GM11168 (cell line): ENCODE results near the gene GADD45G.

Experiments
- in situ Hi-C: fragments of 300-500 bp; cut with MboI; formaldehyde crosslinking; loops from one replicate; pipeline ENCODE4 v1.12.0; 2022; ENCODE audit warnings: low sequenced_read_pairs; ENCODE audit not compliant: unreplicated experiment

GADD45G gene

GRCh38 chr9:89591274-89592212 is 13.3 kb upstream of the GADD45G start:
- in situ Hi-C loops, result loop anchor here (25.0 kb wide), 1 partner anchor 1271 kb away; no protein-coding TSS in a partner anchor

GRCh38 chr9:89592213-89592815 is 12.5 kb upstream of the GADD45G start:
- in situ Hi-C loops, result loop anchor here (25.0 kb wide), 1 partner anchor 1270 kb away; no protein-coding TSS in a partner anchor

GRCh38 chr9:89592963-89593726 is 11.7 kb upstream of the GADD45G start:
- in situ Hi-C loops, result loop anchor here (25.0 kb wide), 1 partner anchor 1269 kb away; no protein-coding TSS in a partner anchor

GRCh38 chr9:89593727-89594427 is 10.9 kb upstream of the GADD45G start:
- in situ Hi-C loops, result loop anchor here (25.0 kb wide), 1 partner anchor 1268 kb away; no protein-coding TSS in a partner anchor

GRCh38 chr9:89594811-89595550 is 9.8 kb upstream of the GADD45G start:
- in situ Hi-C loops, result loop anchor here (5.0 to 25.0 kb wide), 2 partner anchors 327 to 1267 kb away; no protein-coding TSS in a partner anchor

- in situ Hi-C loops, result loop anchor here (5.0 to 25.0 kb wide), 2 partner anchors 327 to 1267 kb away; no protein-coding TSS in a partner anchor
These were observed 9.2 kb upstream of the GADD45G start for GRCh38 chr9:89595646-89596045.

- in situ Hi-C loops, result loop anchor here (5.0 to 25.0 kb wide), 2 partner anchors 325 to 1265 kb away; no protein-coding TSS in a partner anchor
These were observed 7.8 kb upstream of the GADD45G start for GRCh38 chr9:89596937-89597555.

- in situ Hi-C loops, result loop anchor here (5.0 to 25.0 kb wide), 2 partner anchors 324 to 1264 kb away; no protein-coding TSS in a partner anchor
These were observed 7.0 kb upstream of the GADD45G start for GRCh38 chr9:89597711-89598362.

- in situ Hi-C loops, result loop anchor here (5.0 to 25.0 kb wide), 2 partner anchors 324 to 1264 kb away; no protein-coding TSS in a partner anchor
These were observed 6.5 kb upstream of the GADD45G start for GRCh38 chr9:89598363-89598713.

GRCh38 chr9:89598926-89599325 is 5.9 kb upstream of the GADD45G start:
- in situ Hi-C loops, result loop anchor here (5.0 to 25.0 kb wide), 2 partner anchors 323 to 1263 kb away; no protein-coding TSS in a partner anchor

GRCh38 chr9:89600831-89601230 is 4.0 kb upstream of the GADD45G start:
- in situ Hi-C loops, result no loop called here

GRCh38 chr9:89601306-89601705 is 3.5 kb upstream of the GADD45G start:
- in situ Hi-C loops, result no loop called here

GRCh38 chr9:89601856-89602562 is 2.8 kb upstream of the GADD45G start:
- in situ Hi-C loops, result no loop called here

- in situ Hi-C loops, result no loop called here
These were observed 1.6 kb upstream of the GADD45G start for GRCh38 chr9:89602978-89603766.

GRCh38 chr9:89603767-89604665 is 796 bp upstream of the GADD45G start:
- in situ Hi-C loops, result no loop called here
